Muscle of arm (tissue), 12 donors: Measurements from ENCODE around the gene CASS4. TPM values are rescaled to one million over a fixed set of nuclear protein-coding genes. Genes with fewer than 3 reads are reported as not detected.
A peak's percentile ranks its signal among the peaks of the same experiment; 100 is the strongest.

Experiments
- DNase-seq: peaks from one replicate; pipeline ENCODE4 v3.0.0-alpha.2; 2013
- polyA plus RNA-seq, 12 donors: library from polyadenylated mRNA; unstranded; fragments of 120-200 nt; gene quantifications; one replicate each; pipeline ENCODE4 v1.2.1, GENCODE V29; 2013; ENCODE audit not compliant: insufficient read length in 12 of 12

CASS4 gene
- polyA plus RNA-seq, 12 donors, result 3.4 to 8.9 (median 7.1) TPM; not detected in 2

- no peak for DNase-seq
Measured at GRCh38 chr20:56445130-56445529, 33.1 kb downstream of the CASS4 start.

GRCh38 chr20:56445540-56445939 lies 33.5 kb downstream of the CASS4 start:
- DNase-seq, result no peak

GRCh38 chr20:56447227-56447626 lies 35.2 kb downstream of the CASS4 start:
- DNase-seq, result no peak

GRCh38 chr20:56449459-56449858 lies 37.4 kb downstream of the CASS4 start:
- no peak for DNase-seq

GRCh38 chr20:56451056-56451765 lies 39.2 kb downstream of the CASS4 start:
- no peak for DNase-seq

- no peak for DNase-seq
Measured at GRCh38 chr20:56453352-56453751, 41.3 kb downstream of the CASS4 start.

GRCh38 chr20:56454754-56455153 lies 42.7 kb downstream of the CASS4 start:
- DNase-seq, result no peak

- DNase-seq, result no peak
Measured at GRCh38 chr20:56458206-56458821, 46.3 kb downstream of the CASS4 start.

- no peak for DNase-seq
Measured at GRCh38 chr20:56460459-56460858, 48.4 kb downstream of the CASS4 start.

GRCh38 chr20:56461576-56461975 lies 49.5 kb downstream of the CASS4 start:
- DNase-seq, result no peak

GRCh38 chr20:56463428-56463827 lies 51.4 kb downstream of the CASS4 start:
- DNase-seq, result no peak

- no peak for DNase-seq
Measured at GRCh38 chr20:56465997-56466396, 53.9 kb downstream of the CASS4 start.

GRCh38 chr20:56467968-56468315 lies 55.9 kb downstream of the CASS4 start:
- no peak for DNase-seq

- peak; percentile 94 for DNase-seq
Measured at GRCh38 chr20:56468316-56469076, 56.4 kb downstream of the CASS4 start, which contains the start of gene RTF2. RTF2 (plus strand) TSS chr20:56468627; CDS start chr20:56468698, 71 bp downstream.

- DNase-seq, result no peak
Measured at GRCh38 chr20:56469077-56469449, 57.0 kb downstream of the CASS4 start.

GRCh38 chr20:56483970-56484369 lies 71.9 kb downstream of the CASS4 start:
- no peak for DNase-seq

GRCh38 chr20:56487216-56487615 lies 75.2 kb downstream of the CASS4 start:
- DNase-seq, result no peak

GRCh38 chr20:56488566-56488965 lies 76.5 kb downstream of the CASS4 start:
- DNase-seq, result no peak

- no peak for DNase-seq
Measured at GRCh38 chr20:56501116-56501515, 89.1 kb downstream of the CASS4 start.

GRCh38 chr20:56503916-56504315 lies 91.9 kb downstream of the CASS4 start:
- no peak for DNase-seq

GRCh38 chr20:56504373-56505005 lies 92.4 kb downstream of the CASS4 start:
- DNase-seq, result no peak

GRCh38 chr20:56506103-56506502 lies 94.0 kb downstream of the CASS4 start:
- no peak for DNase-seq
